Lower lobe of right lung (tissue), 2 donors: Measurements from ENCODE around the gene LRRK1. TPM values are rescaled to one million over a fixed set of nuclear protein-coding genes. Genes with fewer than 3 reads are reported as not detected.

Experiments
- ATAC-seq, 2 donors: fragments of 200-7000 bp; cut with Tn5 transposase; one replicate each; pipeline ENCODE4 v1.9.1; 2020 to 2022; ENCODE audit warnings: mild to moderate bottlenecking in 2 of 2, moderate library complexity in 2 of 2
- DNase-seq: peaks from one replicate; pipeline ENCODE4 v3.0.0-alpha.2; 2020
- H3K27ac ChIP-seq: fragments of 200-600 bp; one replicate; pipeline ENCODE4 v1.8.0; 2022
- H3K27me3 ChIP-seq: fragments of 200-600 bp; one replicate; pipeline ENCODE4 v1.8.0; 2022; ENCODE audit warnings: low read depth
- H3K36me3 ChIP-seq: fragments of 200-600 bp; one replicate; pipeline ENCODE4 v1.8.0; 2022; ENCODE audit warnings: mild to moderate bottlenecking
- H3K4me1 ChIP-seq: fragments of 200-600 bp; one replicate; pipeline ENCODE4 v1.8.0; 2022
- H3K4me3 ChIP-seq: fragments of 200-600 bp; one replicate; pipeline ENCODE4 v1.8.0; 2022; ENCODE audit warnings: mild to moderate bottlenecking
- H3K9me3 ChIP-seq: fragments of 200-600 bp; one replicate; pipeline ENCODE4 v1.8.0; 2022
- CTCF ChIP-seq: fragments of 200-600 bp; IDR thresholded peaks from one replicate; pipeline ENCODE4 v1.8.0; 2022; ENCODE audit warnings: antibody characterized with exemption, mild to moderate bottlenecking
- intact Hi-C: fragments of 100-400 bp; cut with DNase I; formaldehyde crosslinking; loops from one replicate; pipeline ENCODE4 v1.11.0; 2022
- total RNA-seq: library from RNA; stranded (reverse); fragmentation: NEBNext Ultra II Directional; extraction: Animal tissue kit (Norgen Biotek cat#: 25700); gene quantifications from one replicate; pipeline ENCODE4 v1.2.1, GENCODE V29; 2021
- donor health status: DM: no; HTN: yes; CAD: no; lungs with severe emphysema.

The LRRK1 gene
- total RNA-seq, 1 donor from 2014 or later, result 24.3 TPM

DNA sequence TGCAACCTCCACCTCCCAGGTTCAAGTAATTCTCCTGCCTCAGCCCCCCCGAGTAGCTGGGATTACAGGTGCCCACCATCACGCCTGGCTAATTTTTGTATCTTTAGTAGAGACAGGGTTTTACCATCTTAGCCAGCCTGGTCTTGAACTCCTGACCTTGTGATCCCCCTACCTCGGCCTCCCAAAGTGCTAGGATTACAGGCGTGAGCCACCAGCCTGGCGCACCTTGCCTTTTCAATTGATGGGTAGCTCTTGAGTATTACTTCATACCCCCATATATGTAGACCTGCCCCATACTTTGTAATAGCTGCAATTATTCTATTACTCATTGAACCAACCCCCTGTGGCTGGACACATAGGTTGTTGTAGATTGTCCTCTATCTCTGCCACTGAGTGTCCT, 101.3 kb downstream of the LRRK1 start:
- DNase-seq (no peak), ATAC-seq (no peak)
- Histone ChIP-seq H3K4me3 (no peak overlapping the region), H3K27me3 (no peaks in the 10 kb centered on the region), H3K27ac (no peak overlapping the region), H3K4me1 (peaks cover 24% of the 10 kb centered on the region), H3K36me3 (peaks cover 39% of the 10 kb centered on the region), H3K9me3 (no peaks in the 10 kb centered on the region)
- intact Hi-C loops, result no loop called here
- TF ChIP-seq CTCF, result no peak

GRCh38 chr15:101020945-101021344, 101.8 kb downstream of the LRRK1 start:
- H3K27ac ChIP-seq, result no peak overlapping the region
- H3K9me3 ChIP-seq, result no peaks in the 10 kb centered on the region
- DNase-seq (no peak), ATAC-seq (no peak)
- intact Hi-C loops, result no loop called here
- H3K27me3 ChIP-seq, result no peaks in the 10 kb centered on the region
- H3K4me1 ChIP-seq, result peaks cover 25% of the 10 kb centered on the region
- H3K36me3 ChIP-seq, result peaks cover 34% of the 10 kb centered on the region
- no peak overlapping the region for H3K4me3 ChIP-seq
- no peak for TF ChIP-seq CTCF

- no peak for DNase-seq
- no peak for TF ChIP-seq CTCF
- intact Hi-C loops, result no loop called here
Observed at GRCh38 chr15:101022306-101022705, 103.1 kb downstream of the LRRK1 start.

DNA sequence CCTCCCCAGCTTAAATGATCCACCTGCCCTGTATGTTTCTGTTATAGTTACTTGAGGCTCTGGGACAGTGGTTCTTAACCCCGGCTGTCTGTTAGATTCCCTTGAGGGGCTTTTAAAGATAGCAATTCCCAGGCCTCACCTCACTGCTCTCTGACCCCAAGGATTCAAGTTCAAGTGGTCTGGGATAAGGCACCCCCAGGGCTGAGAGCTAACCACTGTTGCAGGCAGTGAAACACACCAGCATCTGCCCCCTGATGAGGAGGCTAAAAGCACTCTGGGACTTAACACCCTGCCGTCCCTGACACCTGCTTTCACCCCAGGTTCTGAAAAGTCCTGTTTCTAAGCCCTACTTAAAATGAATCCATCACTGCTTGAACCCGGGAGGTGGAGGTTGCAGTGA, 103.7 kb downstream of the LRRK1 start:
- TF ChIP-seq CTCF, result no peak
- Histone ChIP-seq H3K4me3 (no peak overlapping the region), H3K27me3 (no peaks in the 10 kb centered on the region), H3K4me1 (peaks cover 36% of the 10 kb centered on the region), H3K27ac (no peak overlapping the region), H3K36me3 (peaks cover 44% of the 10 kb centered on the region), H3K9me3 (no peaks in the 10 kb centered on the region)
- ATAC-seq, result no peak
- DNase-seq, result no peak
- intact Hi-C loops, result no loop called here

More at GRCh38 chr15:101022306-101022705, 103.1 kb downstream of the LRRK1 start:
- Histone ChIP-seq H3K4me1 (peaks cover 38% of the 10 kb centered on the region), H3K27ac (no peak overlapping the region), H3K4me3 (no peak overlapping the region), H3K27me3 (no peaks in the 10 kb centered on the region), H3K9me3 (no peaks in the 10 kb centered on the region), H3K36me3 (peaks cover 39% of the 10 kb centered on the region)
- ATAC-seq, result no peak

DNA sequence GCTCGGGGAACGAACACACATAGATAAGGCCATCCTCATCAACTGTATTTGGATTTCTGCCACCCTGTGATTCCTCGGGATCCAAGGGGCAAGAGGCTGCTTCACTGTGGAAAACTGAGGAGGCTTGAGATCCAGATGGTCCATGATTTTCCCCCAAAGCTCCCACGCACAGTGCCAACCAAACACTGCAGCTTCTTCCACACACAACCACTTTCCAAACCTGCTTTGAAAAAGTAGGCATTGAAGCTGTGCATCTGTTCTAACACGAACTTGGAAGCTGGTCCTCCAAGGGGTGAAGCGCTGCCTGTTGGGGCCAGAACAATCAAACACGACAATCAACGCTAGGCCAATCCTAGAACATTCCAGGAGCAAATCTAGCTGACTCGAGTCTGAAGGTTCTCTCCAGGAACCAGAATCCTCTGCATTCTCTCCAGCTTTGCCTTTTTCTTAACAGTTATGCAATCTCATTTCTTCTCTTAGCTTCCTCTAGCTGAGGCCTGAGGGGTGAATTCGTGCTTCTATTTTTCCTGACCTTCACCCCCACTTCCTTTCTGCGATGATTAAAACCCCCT, 104.4 kb downstream of the LRRK1 start:
- intact Hi-C loops, result no loop called here
- no peak overlapping the region for H3K27ac ChIP-seq
- H3K4me3 ChIP-seq, result no peak overlapping the region
- peaks cover 49% of the 10 kb centered on the region for H3K36me3 ChIP-seq
- TF ChIP-seq CTCF, result no peak
- no peaks in the 10 kb centered on the region for H3K9me3 ChIP-seq
- DNase-seq (no peak), ATAC-seq (no peak)
- peaks cover 30% of the 10 kb centered on the region for H3K4me1 ChIP-seq
- H3K27me3 ChIP-seq, result no peaks in the 10 kb centered on the region
